ENCODE results near the gene ATP8B1. TPM values are rescaled to one million over a fixed set of nuclear protein-coding genes. Genes with fewer than 3 reads are reported as not detected.

The ATP8B1 gene
- total and polyA plus RNA-seq, 2 of the 8 experiments (the other 6 are each of a cell fraction or from before 2014, with no cell fraction given): 1.1 to 4.6 TPM

- no peak for TF ChIP-seq BRCA1 (IDR thresholded peaks at IDR 0.05; ENCODE audit: low read depth, low read length)
- no peak for TF ChIP-seq POLR2A (IDR thresholded peaks at IDR 0.05; ENCODE audit: control extremely low read depth in 1 of 2, low read depth in 2 of 2, low read length in 2 of 2)
- TF ChIP-seq CEBPB (IDR thresholded peaks at IDR 0.05; ENCODE audit: low read depth, low read length): no peak
- no peak for TF ChIP-seq RBBP5 (IDR thresholded peaks at IDR 0.05; ENCODE audit: borderline replicate concordance, low read depth, low read length)
- TF ChIP-seq POLR2AphosphoS5 (IDR thresholded peaks at IDR 0.05; ENCODE audit: low read depth, low read length): no peak
- TF ChIP-seq ASH2L (IDR thresholded peaks at IDR 0.05; ENCODE audit: low read length): no peak
- no peak for TF ChIP-seq CBX8 (IDR thresholded peaks at IDR 0.05; ENCODE audit: borderline replicate concordance, low read depth, low read length)
Observed at GRCh38 chr18:57631697-57632096, 171.4 kb downstream of the ATP8B1 start (continued).

Measured in H1 (cell line).